GM12892 (cell line): ENCODE data around the gene WASF2.

ENCODE experiments used
- POLR2A ChIP-seq: IDR thresholded peaks from 2 replicates; pipeline ENCODE4 v1.6.1; 2011; ENCODE audit warnings: low read depth, low read length, control low read depth
- POLR2AphosphoS5 ChIP-seq: IDR thresholded peaks from 2 replicates; pipeline ENCODE4 v1.6.1; 2011; ENCODE audit warnings: low read depth, low read length, control low read depth
- TAF1 ChIP-seq: IDR thresholded peaks from 2 replicates; pipeline ENCODE4 v1.6.1; 2011; ENCODE audit warnings: low read depth, mild to moderate bottlenecking, control low read depth, low read length, borderline replicate concordance

- TF ChIP-seq POLR2AphosphoS5 (no peak), TAF1 (no peak), POLR2A (no peak)
Measured at GRCh38 chr1:27377760-27378495, 112.0 kb downstream of the WASF2 start.
